ENCODE results near the gene USP49. TPM values are rescaled to one million over a fixed set of nuclear protein-coding genes. Genes with fewer than 3 reads are reported as not detected.

USP49 gene
- total RNA-seq, 1 donor: 3.0 TPM

- no peak for TF ChIP-seq CTCF (IDR thresholded peaks at IDR 0.05; ENCODE audit: insufficient read depth, low read depth, low read length)
- no peak overlapping the region for H3K4me3 ChIP-seq (ENCODE audit: low read depth, low read length)
- no peak for DNase-seq (ENCODE audit: low read depth)
Observed at GRCh38 chr6:41789390-41789724, 105.8 kb downstream of the USP49 start.

- TF ChIP-seq CTCF (IDR thresholded peaks at IDR 0.05; ENCODE audit: insufficient read depth, low read depth, low read length): peak; percentile 70
- peak; percentile 96 for DNase-seq (ENCODE audit: low read depth)
Observed at GRCh38 chr6:41787219-41787917, 107.8 kb downstream of the USP49 start, which contains the start of gene TOMM6. TSS of gene TOMM6 (plus strand) at chr6:41787694. CDS start at chr6:41787698, 4 bp downstream.

GRCh38 chr6:41786451-41787218 lies 108.5 kb downstream of the USP49 start:
- H3K4me3 ChIP-seq (ENCODE audit: low read depth, low read length): peak overlapping the region; percentile 96
- peak; percentile 68 for TF ChIP-seq CTCF (IDR thresholded peaks at IDR 0.05; ENCODE audit: insufficient read depth, low read depth, low read length)
- peak; percentile 81 for DNase-seq (ENCODE audit: low read depth)

More at GRCh38 chr6:41787219-41787917, 107.8 kb downstream of the USP49 start, which contains the start of gene TOMM6:
- H3K4me3 ChIP-seq (ENCODE audit: low read depth, low read length): peak within 1 kb of the TSS; percentile 96

GRCh38 chr6:41785689-41786450 lies 109.3 kb downstream of the USP49 start:
- H3K4me3 ChIP-seq (ENCODE audit: low read depth, low read length): peak overlapping the region; percentile 96
- no peak for TF ChIP-seq CTCF (IDR thresholded peaks at IDR 0.05; ENCODE audit: insufficient read depth, low read depth, low read length)
- DNase-seq (ENCODE audit: low read depth): peak; percentile 17

- TF ChIP-seq CTCF (IDR thresholded peaks at IDR 0.05; ENCODE audit: insufficient read depth, low read depth, low read length): no peak
- no peak for DNase-seq (ENCODE audit: low read depth)
- H3K4me3 ChIP-seq (ENCODE audit: low read depth, low read length): no peak overlapping the region
Observed at GRCh38 chr6:41785254-41785653, 109.9 kb downstream of the USP49 start.

GRCh38 chr6:41784581-41785171 lies 110.5 kb downstream of the USP49 start:
- no peak for DNase-seq (ENCODE audit: low read depth)
- H3K4me3 ChIP-seq (ENCODE audit: low read depth, low read length): no peak overlapping the region
- no peak for TF ChIP-seq CTCF (IDR thresholded peaks at IDR 0.05; ENCODE audit: insufficient read depth, low read depth, low read length)

Measured in fibroblast of villous mesenchyme (primary cell).